ENCODE measurements around the gene NCAPD2.

The NCAPD2 gene

DNA sequence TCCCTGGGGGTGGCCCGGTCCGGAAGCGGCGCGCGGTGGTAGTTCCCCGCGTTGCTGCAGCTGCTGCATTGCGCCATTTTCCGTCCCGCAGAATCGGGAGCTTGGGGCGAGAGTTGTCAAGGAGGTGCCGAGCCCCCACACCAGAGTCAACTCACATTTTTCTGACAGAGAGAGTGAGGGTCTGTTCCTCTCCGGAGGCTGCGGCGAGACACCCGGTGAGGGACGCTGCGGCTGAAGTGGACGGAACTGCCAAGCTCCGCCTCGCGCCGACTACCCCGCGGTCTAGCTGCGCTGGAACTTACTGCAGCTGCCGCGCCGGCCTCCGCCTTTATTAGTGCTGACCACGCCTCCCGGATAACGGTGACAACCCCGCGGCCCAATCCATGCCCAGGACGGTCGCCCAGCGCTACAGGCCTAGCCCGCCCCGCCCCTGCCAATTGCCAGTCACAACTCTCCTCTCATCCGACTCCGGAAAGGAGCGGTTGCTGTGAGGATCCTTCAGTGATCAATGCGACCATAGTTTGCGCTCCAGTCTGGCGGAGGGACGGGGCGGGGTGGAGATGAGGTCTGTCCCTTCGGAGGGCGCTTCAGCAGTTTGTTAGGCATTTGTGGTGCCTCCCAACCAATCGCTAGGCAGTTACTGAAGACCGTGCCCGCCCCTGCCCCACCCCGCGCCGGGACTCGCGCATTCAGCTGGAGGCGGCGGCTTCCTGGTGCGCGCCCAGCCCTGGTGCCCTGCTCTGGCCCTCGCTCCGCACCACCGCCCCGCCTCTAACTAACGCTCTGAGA is 23.3 kb upstream of the NCAPD2 start, which contains the start of gene VAMP1 (continued):
- TF ChIP-seq, protein P1, sequence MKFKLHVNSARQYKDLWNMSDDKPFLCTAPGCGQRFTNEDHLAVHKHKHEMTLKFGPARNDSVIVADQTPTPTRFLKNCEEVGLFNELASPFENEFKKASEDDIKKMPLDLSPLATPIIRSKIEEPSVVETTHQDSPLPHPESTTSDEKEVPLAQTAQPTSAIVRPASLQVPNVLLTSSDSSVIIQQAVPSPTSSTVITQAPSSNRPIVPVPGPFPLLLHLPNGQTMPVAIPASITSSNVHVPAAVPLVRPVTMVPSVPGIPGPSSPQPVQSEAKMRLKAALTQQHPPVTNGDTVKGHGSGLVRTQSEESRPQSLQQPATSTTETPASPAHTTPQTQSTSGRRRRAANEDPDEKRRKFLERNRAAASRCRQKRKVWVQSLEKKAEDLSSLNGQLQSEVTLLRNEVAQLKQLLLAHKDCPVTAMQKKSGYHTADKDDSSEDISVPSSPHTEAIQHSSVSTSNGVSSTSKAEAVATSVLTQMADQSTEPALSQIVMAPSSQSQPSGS (tag by site-specific recombination; IDR thresholded peaks at IDR 0.05; ENCODE audit: low read depth) = no peak
- TF ChIP-seq, protein P2, sequence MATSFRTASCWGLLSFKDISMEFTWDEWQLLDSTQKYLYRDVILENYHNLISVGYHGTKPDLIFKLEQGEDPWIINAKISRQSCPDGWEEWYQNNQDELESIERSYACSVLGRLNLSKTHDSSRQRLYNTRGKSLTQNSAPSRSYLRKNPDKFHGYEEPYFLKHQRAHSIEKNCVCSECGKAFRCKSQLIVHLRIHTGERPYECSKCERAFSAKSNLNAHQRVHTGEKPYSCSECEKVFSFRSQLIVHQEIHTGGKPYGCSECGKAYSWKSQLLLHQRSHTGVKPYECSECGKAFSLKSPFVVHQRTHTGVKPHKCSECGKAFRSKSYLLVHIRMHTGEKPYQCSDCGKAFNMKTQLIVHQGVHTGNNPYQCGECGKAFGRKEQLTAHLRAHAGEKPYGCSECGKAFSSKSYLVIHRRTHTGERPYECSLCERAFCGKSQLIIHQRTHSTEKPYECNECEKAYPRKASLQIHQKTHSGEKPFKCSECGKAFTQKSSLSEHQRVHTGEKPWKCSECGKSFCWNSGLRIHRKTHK (tag by site-specific recombination; IDR thresholded peaks at IDR 0.05) = no peak
- TF ChIP-seq ZNF10 (tag by site-specific recombination; IDR thresholded peaks at IDR 0.05) (peak; percentile 76; the same call in 1 of the 2 replicates), ZNF324 (tag by site-specific recombination; IDR thresholded peaks at IDR 0.05) (peak; percentile 81; the same call in 1 of the 2 replicates), RBAK (tag by site-specific recombination; IDR thresholded peaks at IDR 0.05) (no peak), ZNF341 (tag by site-specific recombination; IDR thresholded peaks at IDR 0.05; ENCODE audit: low read depth) (peak; percentile 70), ZNF664 (tag by site-specific recombination; IDR thresholded peaks at IDR 0.05) (no peak), ZNF707 (tag by site-specific recombination; IDR thresholded peaks at IDR 0.05) (no peak), HOXA7 (CRISPR knock-in tag; IDR thresholded peaks at IDR 0.05; ENCODE audit: borderline replicate concordance) (no peak), OSR2 (tag by site-specific recombination; IDR thresholded peaks at IDR 0.05) (no peak; the same call in 1 of the 2 replicates), ZNF792 (tag by site-specific recombination; IDR thresholded peaks at IDR 0.05) (0 out of 2 replicates have a peak, but pooled peaks have one; percentile 16), ZXDB (tag by site-specific recombination; IDR thresholded peaks at IDR 0.05) (peak; percentile 77), ZNF146 (tag by site-specific recombination; IDR thresholded peaks at IDR 0.05) (no peak), ZBTB1 (tag by site-specific recombination; IDR thresholded peaks at IDR 0.05) (0 out of 2 replicates have a peak, but pooled peaks have one; percentile 20)
- TF ChIP-seq, protein P3, sequence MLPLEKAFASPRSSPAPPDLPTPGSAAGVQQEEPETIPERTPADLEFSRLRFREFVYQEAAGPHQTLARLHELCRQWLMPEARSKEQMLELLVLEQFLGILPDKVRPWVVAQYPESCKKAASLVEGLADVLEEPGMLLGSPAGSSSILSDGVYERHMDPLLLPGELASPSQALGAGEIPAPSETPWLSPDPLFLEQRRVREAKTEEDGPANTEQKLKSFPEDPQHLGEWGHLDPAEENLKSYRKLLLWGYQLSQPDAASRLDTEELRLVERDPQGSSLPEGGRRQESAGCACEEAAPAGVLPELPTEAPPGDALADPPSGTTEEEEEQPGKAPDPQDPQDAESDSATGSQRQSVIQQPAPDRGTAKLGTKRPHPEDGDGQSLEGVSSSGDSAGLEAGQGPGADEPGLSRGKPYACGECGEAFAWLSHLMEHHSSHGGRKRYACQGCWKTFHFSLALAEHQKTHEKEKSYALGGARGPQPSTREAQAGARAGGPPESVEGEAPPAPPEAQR (tag by site-specific recombination; IDR thresholded peaks at IDR 0.05) = no peak
- TF ChIP-seq, protein P4, sequence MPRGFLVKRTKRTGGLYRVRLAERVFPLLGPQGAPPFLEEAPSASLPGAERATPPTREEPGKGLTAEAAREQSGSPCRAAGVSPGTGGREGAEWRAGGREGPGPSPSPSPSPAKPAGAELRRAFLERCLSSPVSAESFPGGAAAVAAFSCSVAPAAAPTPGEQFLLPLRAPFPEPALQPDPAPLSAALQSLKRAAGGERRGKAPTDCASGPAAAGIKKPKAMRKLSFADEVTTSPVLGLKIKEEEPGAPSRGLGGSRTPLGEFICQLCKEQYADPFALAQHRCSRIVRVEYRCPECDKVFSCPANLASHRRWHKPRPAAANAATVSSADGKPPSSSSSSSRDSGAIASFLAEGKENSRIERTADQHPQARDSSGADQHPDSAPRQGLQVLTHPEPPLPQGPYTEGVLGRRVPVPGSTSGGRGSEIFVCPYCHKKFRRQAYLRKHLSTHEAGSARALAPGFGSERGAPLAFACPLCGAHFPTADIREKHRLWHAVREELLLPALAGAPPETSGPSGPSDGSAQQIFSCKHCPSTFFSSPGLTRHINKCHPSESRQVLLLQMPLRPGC (tag by site-specific recombination; IDR thresholded peaks at IDR 0.05) = peak; percentile 89
- TF ChIP-seq, protein P5, sequence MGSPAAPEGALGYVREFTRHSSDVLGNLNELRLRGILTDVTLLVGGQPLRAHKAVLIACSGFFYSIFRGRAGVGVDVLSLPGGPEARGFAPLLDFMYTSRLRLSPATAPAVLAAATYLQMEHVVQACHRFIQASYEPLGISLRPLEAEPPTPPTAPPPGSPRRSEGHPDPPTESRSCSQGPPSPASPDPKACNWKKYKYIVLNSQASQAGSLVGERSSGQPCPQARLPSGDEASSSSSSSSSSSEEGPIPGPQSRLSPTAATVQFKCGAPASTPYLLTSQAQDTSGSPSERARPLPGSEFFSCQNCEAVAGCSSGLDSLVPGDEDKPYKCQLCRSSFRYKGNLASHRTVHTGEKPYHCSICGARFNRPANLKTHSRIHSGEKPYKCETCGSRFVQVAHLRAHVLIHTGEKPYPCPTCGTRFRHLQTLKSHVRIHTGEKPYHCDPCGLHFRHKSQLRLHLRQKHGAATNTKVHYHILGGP (tag by site-specific recombination; IDR thresholded peaks at IDR 0.05) = no peak
- TF ChIP-seq, protein P6, sequence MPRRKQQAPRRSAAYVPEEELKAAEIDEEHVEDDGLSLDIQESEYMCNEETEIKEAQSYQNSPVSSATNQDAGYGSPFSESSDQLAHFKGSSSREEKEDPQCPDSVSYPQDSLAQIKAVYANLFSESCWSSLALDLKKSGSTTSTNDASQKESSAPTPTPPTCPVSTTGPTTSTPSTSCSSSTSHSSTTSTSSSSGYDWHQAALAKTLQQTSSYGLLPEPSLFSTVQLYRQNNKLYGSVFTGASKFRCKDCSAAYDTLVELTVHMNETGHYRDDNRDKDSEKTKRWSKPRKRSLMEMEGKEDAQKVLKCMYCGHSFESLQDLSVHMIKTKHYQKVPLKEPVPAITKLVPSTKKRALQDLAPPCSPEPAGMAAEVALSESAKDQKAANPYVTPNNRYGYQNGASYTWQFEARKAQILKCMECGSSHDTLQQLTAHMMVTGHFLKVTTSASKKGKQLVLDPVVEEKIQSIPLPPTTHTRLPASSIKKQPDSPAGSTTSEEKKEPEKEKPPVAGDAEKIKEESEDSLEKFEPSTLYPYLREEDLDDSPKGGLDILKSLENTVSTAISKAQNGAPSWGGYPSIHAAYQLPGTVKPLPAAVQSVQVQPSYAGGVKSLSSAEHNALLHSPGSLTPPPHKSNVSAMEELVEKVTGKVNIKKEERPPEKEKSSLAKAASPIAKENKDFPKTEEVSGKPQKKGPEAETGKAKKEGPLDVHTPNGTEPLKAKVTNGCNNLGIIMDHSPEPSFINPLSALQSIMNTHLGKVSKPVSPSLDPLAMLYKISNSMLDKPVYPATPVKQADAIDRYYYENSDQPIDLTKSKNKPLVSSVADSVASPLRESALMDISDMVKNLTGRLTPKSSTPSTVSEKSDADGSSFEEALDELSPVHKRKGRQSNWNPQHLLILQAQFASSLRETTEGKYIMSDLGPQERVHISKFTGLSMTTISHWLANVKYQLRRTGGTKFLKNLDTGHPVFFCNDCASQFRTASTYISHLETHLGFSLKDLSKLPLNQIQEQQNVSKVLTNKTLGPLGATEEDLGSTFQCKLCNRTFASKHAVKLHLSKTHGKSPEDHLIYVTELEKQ (tag by site-specific recombination; IDR thresholded peaks at IDR 0.05; ENCODE audit: borderline replicate concordance) = no peak
- TF ChIP-seq, protein P7, sequence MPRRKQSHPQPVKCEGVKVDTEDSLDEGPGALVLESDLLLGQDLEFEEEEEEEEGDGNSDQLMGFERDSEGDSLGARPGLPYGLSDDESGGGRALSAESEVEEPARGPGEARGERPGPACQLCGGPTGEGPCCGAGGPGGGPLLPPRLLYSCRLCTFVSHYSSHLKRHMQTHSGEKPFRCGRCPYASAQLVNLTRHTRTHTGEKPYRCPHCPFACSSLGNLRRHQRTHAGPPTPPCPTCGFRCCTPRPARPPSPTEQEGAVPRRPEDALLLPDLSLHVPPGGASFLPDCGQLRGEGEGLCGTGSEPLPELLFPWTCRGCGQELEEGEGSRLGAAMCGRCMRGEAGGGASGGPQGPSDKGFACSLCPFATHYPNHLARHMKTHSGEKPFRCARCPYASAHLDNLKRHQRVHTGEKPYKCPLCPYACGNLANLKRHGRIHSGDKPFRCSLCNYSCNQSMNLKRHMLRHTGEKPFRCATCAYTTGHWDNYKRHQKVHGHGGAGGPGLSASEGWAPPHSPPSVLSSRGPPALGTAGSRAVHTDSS (tag by site-specific recombination; IDR thresholded peaks at IDR 0.05) = peak; percentile 18; the same call in 1 of the 2 replicates
- TF ChIP-seq, protein P8, sequence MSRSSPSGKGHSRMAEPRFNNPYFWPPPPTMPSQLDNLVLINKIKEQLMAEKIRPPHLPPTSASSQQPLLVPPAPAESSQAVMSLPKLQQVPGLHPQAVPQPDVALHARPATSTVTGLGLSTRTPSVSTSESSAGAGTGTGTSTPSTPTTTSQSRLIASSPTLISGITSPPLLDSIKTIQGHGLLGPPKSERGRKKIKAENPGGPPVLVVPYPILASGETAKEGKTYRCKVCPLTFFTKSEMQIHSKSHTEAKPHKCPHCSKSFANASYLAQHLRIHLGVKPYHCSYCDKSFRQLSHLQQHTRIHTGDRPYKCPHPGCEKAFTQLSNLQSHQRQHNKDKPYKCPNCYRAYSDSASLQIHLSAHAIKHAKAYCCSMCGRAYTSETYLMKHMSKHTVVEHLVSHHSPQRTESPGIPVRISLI (tag by site-specific recombination; IDR thresholded peaks at IDR 0.05) = no peak
